SK-N-SH (cell line): ENCODE results near the gene NPC1.

ENCODE experiments used
- ELF1 ChIP-seq: IDR thresholded peaks from 2 replicates; pipeline ENCODE4 v1.4.0; 2012
- EZH2phosphoT487 ChIP-seq: fragments of 200-600 bp; sonication (generic); IDR thresholded peaks from 2 replicates; pipeline ENCODE4 v1.6.1; 2017; ENCODE audit warnings: low read depth, mixed run types, mild to moderate bottlenecking, antibody characterized with exemption, moderate library complexity, borderline replicate concordance
- RAD21 ChIP-seq: IDR thresholded peaks from 2 replicates; pipeline ENCODE4 v1.6.1; 2012; ENCODE audit warnings: mild to moderate bottlenecking, low read length
- SMC3 ChIP-seq: IDR thresholded peaks from 2 replicates; pipeline ENCODE4 v1.6.1; 2012; ENCODE audit warnings: low read depth, low read length, improper control_type of control experiment
- YY1 ChIP-seq: IDR thresholded peaks from 2 replicates; pipeline ENCODE4 v1.4.0; 2012; ENCODE audit warnings: low read depth, mild to moderate bottlenecking
- TF ChIP-seq, protein P1 (sequence below): fragments of 200-600 bp; sonication (generic); IDR thresholded peaks from 2 replicates; pipeline ENCODE4 v1.6.1; 2017; ENCODE audit warnings: antibody characterized with exemption, mild to moderate bottlenecking, moderate library complexity
- TF ChIP-seq, protein P2 (sequence below): IDR thresholded peaks from 2 replicates; pipeline ENCODE4 v1.4.0; 2012; ENCODE audit warnings: low read depth, borderline replicate concordance
- TF ChIP-seq, protein P3 (sequence below): IDR thresholded peaks from 2 replicates; pipeline ENCODE4 v1.4.0; 2012; ENCODE audit warnings: low read depth
- TF ChIP-seq, protein P4 (sequence below): IDR thresholded peaks from 2 replicates; pipeline ENCODE4 v1.4.0; 2012; ENCODE audit warnings: low read depth, borderline replicate concordance

DNA sequence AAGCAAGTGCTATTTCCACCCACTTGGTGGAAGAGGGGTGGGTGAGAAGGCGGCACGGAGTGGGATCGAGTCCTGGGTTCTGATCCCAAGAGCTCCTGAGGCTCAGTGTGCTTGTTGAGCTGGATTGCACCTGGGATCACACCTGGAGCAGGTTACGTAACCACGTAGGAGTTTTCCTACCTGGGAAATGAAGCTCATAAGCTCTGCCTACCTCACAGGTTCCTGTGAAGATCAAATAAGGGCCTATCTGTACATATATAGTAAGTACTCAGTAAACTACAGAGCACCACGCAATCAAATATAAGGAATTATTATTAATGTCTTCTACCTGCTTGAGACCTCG, 11.0 kb downstream of the NPC1 start:
- TF ChIP-seq YY1 (no peak), SMC3 (no peak), EZH2phosphoT487 (no peak), ELF1 (no peak), RAD21 (no peak)
- TF ChIP-seq, protein P1, sequence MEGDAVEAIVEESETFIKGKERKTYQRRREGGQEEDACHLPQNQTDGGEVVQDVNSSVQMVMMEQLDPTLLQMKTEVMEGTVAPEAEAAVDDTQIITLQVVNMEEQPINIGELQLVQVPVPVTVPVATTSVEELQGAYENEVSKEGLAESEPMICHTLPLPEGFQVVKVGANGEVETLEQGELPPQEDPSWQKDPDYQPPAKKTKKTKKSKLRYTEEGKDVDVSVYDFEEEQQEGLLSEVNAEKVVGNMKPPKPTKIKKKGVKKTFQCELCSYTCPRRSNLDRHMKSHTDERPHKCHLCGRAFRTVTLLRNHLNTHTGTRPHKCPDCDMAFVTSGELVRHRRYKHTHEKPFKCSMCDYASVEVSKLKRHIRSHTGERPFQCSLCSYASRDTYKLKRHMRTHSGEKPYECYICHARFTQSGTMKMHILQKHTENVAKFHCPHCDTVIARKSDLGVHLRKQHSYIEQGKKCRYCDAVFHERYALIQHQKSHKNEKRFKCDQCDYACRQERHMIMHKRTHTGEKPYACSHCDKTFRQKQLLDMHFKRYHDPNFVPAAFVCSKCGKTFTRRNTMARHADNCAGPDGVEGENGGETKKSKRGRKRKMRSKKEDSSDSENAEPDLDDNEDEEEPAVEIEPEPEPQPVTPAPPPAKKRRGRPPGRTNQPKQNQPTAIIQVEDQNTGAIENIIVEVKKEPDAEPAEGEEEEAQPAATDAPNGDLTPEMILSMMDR, result no peak
- TF ChIP-seq, protein P2, sequence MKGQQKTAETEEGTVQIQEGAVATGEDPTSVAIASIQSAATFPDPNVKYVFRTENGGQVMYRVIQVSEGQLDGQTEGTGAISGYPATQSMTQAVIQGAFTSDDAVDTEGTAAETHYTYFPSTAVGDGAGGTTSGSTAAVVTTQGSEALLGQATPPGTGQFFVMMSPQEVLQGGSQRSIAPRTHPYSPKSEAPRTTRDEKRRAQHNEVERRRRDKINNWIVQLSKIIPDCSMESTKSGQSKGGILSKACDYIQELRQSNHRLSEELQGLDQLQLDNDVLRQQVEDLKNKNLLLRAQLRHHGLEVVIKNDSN, result no peak
- TF ChIP-seq, protein P3, sequence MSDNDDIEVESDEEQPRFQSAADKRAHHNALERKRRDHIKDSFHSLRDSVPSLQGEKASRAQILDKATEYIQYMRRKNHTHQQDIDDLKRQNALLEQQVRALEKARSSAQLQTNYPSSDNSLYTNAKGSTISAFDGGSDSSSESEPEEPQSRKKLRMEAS, result no peak
- TF ChIP-seq, protein P4, sequence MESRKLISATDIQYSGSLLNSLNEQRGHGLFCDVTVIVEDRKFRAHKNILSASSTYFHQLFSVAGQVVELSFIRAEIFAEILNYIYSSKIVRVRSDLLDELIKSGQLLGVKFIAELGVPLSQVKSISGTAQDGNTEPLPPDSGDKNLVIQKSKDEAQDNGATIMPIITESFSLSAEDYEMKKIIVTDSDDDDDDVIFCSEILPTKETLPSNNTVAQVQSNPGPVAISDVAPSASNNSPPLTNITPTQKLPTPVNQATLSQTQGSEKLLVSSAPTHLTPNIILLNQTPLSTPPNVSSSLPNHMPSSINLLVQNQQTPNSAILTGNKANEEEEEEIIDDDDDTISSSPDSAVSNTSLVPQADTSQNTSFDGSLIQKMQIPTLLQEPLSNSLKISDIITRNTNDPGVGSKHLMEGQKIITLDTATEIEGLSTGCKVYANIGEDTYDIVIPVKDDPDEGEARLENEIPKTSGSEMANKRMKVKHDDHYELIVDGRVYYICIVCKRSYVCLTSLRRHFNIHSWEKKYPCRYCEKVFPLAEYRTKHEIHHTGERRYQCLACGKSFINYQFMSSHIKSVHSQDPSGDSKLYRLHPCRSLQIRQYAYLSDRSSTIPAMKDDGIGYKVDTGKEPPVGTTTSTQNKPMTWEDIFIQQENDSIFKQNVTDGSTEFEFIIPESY, result no peak
